AG09309 (cell line): Measurements from ENCODE around the gene EGFR.
A peak's percentile ranks its signal among the peaks of the same experiment; 100 is the strongest.

Source experiments
- DNase-seq: peaks from one replicate; pipeline ENCODE4 v3.0.0-alpha.2; 2010; ENCODE audit warnings: low read depth
- H3K4me3 ChIP-seq: 2 replicates; pipeline ENCODE4 v1.5.1; 2011; ENCODE audit warnings: mild to moderate bottlenecking, low read depth, low read length, moderate library complexity; ENCODE audit not compliant: control insufficient read depth
- CTCF ChIP-seq: IDR thresholded peaks from 2 replicates; pipeline ENCODE4 v1.5.1; 2011; ENCODE audit warnings: mild to moderate bottlenecking, low read depth, low read length, inconsistent platforms; ENCODE audit not compliant: insufficient read depth, control insufficient read depth; ENCODE audit errors: missing control alignments

The EGFR gene

GRCh38 chr7:55026867-55027490, 8.2 kb downstream of the EGFR start:
- H3K4me3 ChIP-seq = no peak overlapping the region
- no peak for DNase-seq
- no peak for TF ChIP-seq CTCF

GRCh38 chr7:55028011-55028410, 9.2 kb downstream of the EGFR start:
- TF ChIP-seq CTCF = no peak
- DNase-seq = no peak
- no peak overlapping the region for H3K4me3 ChIP-seq

GRCh38 chr7:55030314-55030713, 11.5 kb downstream of the EGFR start:
- DNase-seq = no peak
- no peak for TF ChIP-seq CTCF
- no peak overlapping the region for H3K4me3 ChIP-seq

- no peak for TF ChIP-seq CTCF
- H3K4me3 ChIP-seq = no peak overlapping the region
- no peak for DNase-seq
Observed at GRCh38 chr7:55031075-55031474, 12.3 kb downstream of the EGFR start.

- no peak overlapping the region for H3K4me3 ChIP-seq
- no peak for TF ChIP-seq CTCF
- no peak for DNase-seq
Observed at GRCh38 chr7:55032069-55032699, 13.4 kb downstream of the EGFR start.

GRCh38 chr7:55033236-55033846, 14.5 kb downstream of the EGFR start:
- peak; percentile 2 for TF ChIP-seq CTCF
- no peak for DNase-seq
- no peak overlapping the region for H3K4me3 ChIP-seq
